GM18909 (cell line): ENCODE measurements around the gene SH3BP5L.
"Not testable (repeated sequence)": the region's sequence is repeated elsewhere in the genome, so short reads cannot be mapped to it uniquely, and the experiment has no call there.

ENCODE experiments used
- ATAC-seq: cut with Tn5 transposase; IDR thresholded peaks from one replicate; pipeline ENCODE4 v1.9.1; 2021; ENCODE audit warnings: mild to moderate bottlenecking; ENCODE audit not compliant: unreplicated experiment, poor library complexity

Gene SH3BP5L

GRCh38 chr1:248834343-248834940, 8.7 kb upstream of the SH3BP5L start:
- ATAC-seq = no peak

- no peak for ATAC-seq
Observed at GRCh38 chr1:248831842-248832241, 6.1 kb upstream of the SH3BP5L start.

GRCh38 chr1:248830718-248831017, 5.0 kb upstream of the SH3BP5L start:
- ATAC-seq = not testable (repeated sequence)

- ATAC-seq = no peak
Observed at GRCh38 chr1:248828845-248829244, 3.1 kb upstream of the SH3BP5L start.

- peak; percentile 8 for ATAC-seq
Observed at GRCh38 chr1:248825573-248825908, 174 bp downstream of the SH3BP5L start.

- ATAC-seq = no peak
Observed at GRCh38 chr1:248825136-248825535, 579 bp downstream of the SH3BP5L start.

- no peak for ATAC-seq
Observed at GRCh38 chr1:248824701-248825100, 1.0 kb downstream of the SH3BP5L start.

GRCh38 chr1:248824301-248824700, 1.4 kb downstream of the SH3BP5L start:
- ATAC-seq = no peak

- no peak for ATAC-seq
Observed at GRCh38 chr1:248823517-248824001, 2.2 kb downstream of the SH3BP5L start.

- no peak for ATAC-seq
Observed at GRCh38 chr1:248822148-248823032, 3.3 kb downstream of the SH3BP5L start.

- no peak for ATAC-seq
Observed at GRCh38 chr1:248821641-248822040, 4.1 kb downstream of the SH3BP5L start.

GRCh38 chr1:248821101-248821500, 4.6 kb downstream of the SH3BP5L start:
- ATAC-seq = no peak

GRCh38 chr1:248820041-248820585, 5.6 kb downstream of the SH3BP5L start:
- no peak for ATAC-seq

GRCh38 chr1:248818505-248819374, 7.0 kb downstream of the SH3BP5L start:
- ATAC-seq = no peak

GRCh38 chr1:248817065-248817464, 8.7 kb downstream of the SH3BP5L start:
- no peak for ATAC-seq

- ATAC-seq = no peak
Observed at GRCh38 chr1:248816042-248816851, 9.5 kb downstream of the SH3BP5L start.

- ATAC-seq = no peak
Observed at GRCh38 chr1:248815407-248816034, 10.2 kb downstream of the SH3BP5L start.

GRCh38 chr1:248814351-248814750, 11.4 kb downstream of the SH3BP5L start:
- no peak for ATAC-seq

- ATAC-seq = no peak
Observed at GRCh38 chr1:248813546-248813945, 12.2 kb downstream of the SH3BP5L start.
